ENCODE results near the gene CPLX1.
A peak's percentile ranks its signal among the peaks of the same experiment; 100 is the strongest.
"Not testable (repeated sequence)": the region's sequence is repeated elsewhere in the genome, so short reads cannot be mapped to it uniquely, and the experiment has no call there.

CPLX1 gene

DNA sequence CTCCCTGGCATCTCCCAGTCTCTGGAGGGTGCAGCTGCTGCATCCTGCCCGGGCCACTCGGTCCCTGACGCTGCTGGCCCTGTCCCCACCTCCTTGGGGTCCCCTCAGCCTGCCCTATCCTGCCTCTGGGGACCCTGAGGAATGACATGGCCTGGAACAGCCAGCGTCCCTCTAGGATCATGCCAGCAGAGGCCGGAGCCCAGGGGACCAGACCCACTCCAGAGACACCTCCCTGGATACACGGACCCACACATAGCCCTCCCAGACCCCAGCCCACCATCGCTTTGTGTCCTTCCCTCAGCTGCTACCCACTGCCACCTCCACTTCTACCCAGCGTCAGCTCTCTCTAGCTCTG is 35.5 kb downstream of the CPLX1 start:
- DNase-seq = no peak

DNA sequence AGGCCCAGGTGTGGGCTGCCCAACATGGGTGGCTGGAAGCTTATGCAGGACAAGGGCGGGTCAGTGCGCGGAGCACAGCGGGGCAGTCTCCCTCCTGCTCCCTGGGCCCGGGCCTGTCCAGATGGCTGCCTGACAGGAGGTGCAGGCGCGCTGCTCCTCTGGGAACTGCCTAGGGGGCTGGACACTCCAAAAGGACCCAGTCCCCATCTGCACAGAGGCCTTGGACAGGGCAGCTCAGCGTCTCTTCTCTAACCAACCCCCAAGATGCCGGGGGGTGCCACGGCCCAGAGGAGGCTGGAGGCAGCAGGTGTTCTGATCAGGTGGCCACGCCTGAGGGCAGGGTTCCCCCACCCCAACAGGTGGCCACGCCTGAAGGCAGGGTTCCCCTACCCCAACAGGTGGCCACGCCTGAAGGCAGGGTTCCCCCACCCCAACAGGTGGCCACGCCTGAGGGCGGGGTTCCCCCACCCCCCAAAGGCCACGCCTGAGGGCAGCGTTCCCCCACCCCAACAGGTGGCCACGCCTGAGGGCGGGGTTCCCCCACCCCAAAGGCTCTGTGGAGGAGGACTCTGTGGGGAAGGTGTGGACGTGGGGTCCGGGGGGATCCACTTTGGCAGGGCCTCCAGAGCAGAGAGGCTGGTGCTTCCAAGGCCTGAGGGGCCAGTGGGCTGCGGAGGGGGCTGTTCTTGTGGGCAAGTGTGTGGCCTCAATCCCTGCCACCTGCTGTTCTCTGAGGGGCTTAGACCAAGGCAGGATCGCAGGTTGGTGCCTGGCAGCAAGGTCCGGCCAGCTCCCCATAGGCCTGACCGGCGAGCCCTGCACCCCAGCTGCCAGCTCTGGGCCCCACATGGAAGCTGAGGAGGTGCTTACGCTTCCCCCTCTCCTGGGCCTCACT is 36.1 kb downstream of the CPLX1 start:
- no peak for DNase-seq

DNA sequence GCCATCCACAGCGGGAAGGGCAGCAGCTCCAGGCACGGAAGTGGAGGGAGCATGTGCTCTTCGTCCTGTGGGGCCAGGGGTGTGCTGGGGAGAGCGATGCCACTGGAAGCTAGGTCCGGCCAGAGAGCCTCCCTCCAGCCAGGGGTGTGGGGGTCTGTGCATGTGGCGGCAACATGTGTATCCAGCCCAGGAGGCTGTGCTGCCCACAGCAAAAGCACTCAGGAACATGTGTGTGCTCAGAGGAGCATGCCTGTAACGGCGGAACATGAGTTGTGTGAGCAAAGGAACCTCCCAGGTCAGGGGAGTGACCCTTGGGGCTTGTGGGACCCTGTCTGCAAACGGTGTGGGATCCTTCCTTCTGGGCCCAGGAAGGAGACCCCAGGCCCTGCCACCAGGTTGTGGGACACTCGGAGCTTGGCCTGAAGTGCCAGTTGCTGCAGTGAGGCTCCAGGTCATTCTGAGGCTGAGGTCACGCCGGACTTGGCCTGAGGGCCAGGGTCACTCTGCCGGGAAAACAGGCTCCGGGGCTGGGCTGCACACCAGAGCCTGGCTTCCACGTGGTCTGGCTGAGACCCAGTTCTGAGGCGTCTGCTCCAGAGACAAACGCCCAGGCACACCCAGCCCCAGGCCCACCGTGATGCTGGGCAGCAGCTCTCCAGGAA is 37.2 kb downstream of the CPLX1 start:
- DNase-seq = no peak

DNA sequence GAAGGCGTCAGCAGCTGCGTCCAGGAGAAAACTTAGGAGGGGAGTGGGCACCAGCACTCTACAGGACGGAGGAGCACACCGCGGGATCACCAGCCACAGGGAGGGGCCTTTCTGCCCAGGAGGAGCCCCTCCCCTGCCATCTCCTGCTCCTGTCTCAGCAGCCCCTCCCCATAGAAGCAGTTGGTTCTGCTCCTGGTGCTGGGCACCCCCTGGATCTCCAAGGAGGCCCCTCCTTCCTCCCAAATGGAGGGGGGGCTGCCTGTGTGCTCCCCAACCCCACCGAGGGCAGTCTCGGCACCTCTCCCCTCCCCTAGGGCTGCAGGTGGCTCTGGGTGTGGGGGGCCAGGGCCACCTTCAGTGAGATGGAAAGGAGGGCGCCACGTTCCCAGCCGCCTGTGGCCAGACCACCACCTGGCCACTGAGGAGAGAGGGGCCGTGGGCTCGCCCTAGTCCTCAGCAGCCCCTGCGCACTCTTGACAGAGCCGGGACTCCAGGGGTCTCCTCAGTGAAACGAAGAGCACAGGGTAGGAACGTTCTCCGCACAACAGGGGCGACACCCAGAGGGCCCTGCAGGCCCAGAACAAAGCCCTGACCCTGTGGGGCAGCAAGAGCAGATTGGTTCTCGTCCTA is 37.8 kb downstream of the CPLX1 start:
- DNase-seq = no peak

DNA sequence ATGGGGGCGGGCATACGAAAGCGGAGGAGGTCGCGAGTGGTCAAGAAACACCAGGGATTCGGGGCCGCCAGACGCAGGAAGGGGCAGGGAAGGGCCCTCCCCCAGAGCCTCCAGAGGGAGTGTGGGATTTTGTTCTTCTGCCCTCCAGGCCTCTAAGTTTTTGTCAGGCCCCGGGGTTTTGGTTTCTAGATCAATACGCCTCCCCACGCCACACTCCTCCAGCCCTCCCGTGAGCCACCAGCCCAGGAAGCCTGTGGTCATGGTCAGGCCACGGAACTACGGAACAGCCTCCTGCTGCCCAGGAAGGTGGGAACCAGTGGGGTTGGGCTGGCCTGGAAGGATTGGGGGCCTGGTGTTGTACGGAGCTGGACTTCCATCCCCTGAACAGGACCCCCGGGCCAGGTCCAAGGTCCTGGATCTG is 38.4 kb downstream of the CPLX1 start:
- no peak for DNase-seq

GRCh38 chr4:786861-787300 is 39.0 kb downstream of the CPLX1 start:
- DNase-seq = no peak

GRCh38 chr4:786074-786741 is 39.7 kb downstream of the CPLX1 start:
- no peak for DNase-seq

GRCh38 chr4:785332-786073 is 40.4 kb downstream of the CPLX1 start:
- DNase-seq = no peak

DNA sequence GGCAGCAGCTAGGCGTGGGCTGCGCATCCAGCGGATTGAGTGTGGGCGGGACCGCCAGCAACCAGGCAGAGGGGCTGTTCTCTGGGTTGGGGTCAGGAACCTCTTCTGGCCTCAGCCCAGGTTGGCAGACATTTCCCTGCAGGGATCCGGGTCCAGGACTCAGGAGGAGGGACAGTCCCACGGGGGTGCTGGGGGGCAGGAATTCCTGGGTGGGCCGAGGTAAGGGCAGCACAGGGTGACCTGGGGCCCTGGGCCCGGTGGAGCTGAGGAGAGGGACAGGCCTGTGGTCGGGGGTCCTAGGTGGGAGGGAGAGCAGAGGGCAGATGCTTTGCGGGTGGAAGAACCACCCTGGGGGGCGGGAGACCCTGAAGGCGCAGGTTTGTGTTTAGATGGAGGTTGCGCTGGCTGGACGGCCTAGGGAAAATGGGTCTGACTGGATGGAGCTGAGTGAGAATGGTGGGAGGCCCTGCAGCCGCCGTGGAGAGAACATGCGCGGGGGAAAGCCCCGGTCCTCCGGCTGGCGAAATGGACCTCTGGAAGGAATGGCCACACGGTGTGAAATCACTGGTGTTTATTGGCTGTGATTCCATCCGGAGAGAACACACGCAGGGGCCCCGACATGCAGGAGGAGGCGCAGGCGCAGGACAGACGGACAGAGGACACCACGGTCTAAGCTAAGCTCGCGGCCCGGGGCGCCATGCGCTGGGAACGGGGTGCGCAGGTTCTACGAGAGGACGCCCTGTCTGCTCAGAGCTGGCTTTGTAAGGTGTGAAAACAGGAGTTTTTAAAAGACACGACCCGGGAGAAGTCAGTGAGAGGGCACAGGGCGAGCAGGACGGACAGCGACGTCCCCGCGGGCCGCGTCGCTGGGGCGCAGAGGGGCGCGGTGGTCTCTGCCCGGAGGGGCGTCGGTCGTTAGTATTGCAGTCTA is 41.3 kb downstream of the CPLX1 start:
- DNase-seq = no peak

- peak; percentile 91 for DNase-seq
These were observed 44.3 kb downstream of the CPLX1 start for GRCh38 chr4:781493-782216.

- no peak for DNase-seq
These were observed 45.0 kb downstream of the CPLX1 start for GRCh38 chr4:780716-781492.

DNA sequence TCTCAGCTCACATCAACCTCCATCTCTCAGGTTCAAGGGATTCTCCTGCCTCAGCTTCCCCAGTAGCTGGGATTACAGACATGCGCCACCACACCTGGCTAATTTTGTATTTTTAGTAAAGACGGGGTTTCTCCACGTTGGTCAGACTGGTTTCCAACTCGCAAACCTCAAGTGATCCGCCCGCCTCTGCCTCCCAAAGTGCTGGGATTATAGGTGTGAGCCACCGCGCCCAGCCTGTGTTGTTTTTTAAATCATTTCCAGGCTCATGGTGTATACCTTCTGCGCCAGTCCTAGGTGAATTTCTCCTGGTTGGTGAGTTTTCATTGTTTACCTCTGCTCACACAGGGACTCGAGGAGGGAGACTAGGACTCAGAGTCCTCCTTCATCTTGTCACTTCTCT is 45.7 kb downstream of the CPLX1 start:
- not testable (repeated sequence) for DNase-seq

DNA sequence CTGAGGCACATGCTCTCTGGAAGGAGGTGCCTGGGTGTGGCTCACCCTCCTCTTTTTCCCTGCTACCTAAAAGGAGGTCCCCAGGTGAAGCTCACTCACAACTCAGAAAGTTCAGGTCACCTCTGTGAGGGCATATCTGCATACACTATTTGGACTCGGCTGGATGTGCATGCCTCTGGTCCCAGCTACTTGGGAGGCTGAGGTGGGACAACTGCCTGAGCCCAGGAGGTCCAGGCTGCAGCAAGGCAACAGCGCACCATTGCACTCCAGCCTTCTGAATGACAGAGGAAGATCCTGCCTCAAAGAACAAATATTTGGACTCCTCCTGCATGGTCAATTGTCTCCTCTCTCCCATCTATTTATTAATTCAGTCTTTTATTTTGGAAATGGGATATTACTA is 46.4 kb downstream of the CPLX1 start:
- DNase-seq = no peak

DNA sequence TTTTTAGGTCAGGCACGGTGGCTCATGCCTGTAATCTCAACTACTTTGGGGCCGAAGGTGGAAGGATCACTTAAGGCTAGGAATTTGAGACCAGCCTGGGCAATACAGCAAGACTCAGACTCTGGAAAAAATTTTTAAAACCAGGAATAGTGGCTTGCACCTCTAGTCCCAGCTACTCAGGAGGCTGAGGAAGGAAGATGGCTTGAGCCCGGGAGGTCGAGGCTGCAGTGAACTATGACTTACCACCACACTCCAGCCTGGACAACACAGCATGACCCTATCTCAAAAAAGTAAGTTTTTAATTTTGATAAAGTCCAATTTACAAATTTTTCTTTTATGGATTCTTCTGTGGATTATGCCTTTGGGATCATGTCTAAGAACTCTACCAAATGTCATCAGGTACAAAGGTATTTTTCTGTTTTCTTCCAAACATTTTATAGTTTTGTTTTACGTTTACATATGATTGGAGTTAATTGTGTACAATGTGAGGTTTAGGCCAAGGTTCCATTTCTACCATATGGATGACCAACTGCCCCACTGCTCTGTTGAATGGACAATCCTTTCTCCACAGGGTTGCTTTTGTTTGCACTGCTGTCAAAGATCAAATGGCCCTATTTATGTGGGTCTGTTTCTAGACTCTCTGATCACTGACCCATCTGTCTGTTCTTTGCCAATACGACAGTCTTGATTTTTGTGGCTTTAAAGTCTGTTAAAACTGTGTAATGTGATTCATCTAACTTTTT is 48.2 kb downstream of the CPLX1 start:
- no peak for DNase-seq

GRCh38 chr4:776743-777441 is 49.0 kb downstream of the CPLX1 start:
- DNase-seq = no peak

DNA sequence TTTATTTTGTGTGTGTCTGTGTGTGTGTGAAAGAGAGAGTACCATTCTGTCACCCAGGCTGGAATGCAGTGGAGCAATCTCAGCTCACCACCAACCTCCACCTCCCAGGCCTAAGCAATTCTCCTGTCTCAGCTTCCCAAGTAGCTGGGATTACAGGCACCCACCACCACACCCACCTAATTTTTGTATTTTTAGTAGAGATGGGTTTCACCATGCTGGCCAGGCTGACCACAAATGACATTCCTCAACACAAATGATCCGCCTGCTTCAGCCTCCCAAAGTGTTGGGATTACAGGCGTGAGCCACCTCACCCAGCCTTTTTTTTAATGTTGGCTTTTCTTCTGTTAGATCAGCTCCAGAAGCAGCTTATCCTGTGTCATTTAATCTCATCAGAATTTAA is 50.4 kb downstream of the CPLX1 start:
- not testable (repeated sequence) for DNase-seq

DNA sequence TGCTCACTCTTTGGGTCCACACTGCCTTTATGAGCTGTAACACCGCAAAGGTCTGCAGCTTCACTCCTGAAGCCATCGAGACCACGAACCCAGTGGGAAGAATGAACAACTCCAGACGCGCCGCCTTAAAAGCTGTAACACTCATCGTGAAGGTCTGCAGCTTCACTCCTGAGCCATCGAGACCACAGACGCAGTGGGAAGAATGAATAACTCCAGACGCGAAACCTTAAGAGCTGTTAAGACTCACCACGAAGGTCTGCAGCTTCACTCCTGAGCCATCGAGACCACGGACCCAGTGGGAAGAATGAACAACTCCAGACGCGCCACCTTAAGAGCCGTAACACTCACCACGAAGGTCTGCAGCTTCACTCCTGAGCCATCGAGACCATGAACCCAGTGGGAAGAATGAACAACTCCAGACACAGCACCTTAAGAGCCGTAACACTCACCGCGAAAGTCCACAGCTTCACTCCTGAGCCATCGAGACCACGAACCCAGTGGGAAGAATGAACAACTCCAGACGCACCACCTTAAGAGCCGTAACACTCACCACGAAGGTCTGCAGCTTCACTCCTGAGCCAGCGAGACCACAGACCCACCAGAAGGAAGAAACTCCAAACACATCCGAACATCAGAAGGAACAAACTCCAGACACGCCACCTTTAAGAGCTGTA is 51.4 kb downstream of the CPLX1 start:
- DNase-seq = not testable (repeated sequence)

DNA sequence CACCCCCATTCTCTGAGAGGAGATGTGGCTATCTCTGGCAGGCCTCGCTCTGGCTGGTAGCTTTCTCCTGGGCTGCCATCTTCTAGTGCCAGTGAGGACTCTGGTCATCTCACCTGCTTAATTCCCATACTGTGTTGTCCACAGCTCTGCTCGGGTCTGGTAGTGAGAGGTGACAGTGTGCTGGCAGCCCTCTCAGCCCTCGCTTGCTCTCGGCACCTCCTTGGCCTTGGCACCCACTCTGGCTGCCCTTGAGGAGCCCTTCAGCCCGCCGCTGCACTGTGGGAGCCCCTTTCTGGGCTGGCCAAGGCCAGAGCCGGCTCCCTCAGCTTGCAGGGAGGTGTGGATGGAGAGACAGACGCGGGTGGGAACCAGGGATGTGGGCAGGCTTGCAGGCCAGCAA is 52.7 kb downstream of the CPLX1 start:
- DNase-seq = no peak
